CD14-positive monocyte (primary cell): ENCODE data around the gene CHST11. TPM values are rescaled to one million over a fixed set of nuclear protein-coding genes. Genes with fewer than 3 reads are reported as not detected.

Experiments
- DNase-seq, 3 donors: peaks; one replicate each; pipeline ENCODE4 v3.0.0-alpha.2; 2011 to 2022
- H2AFZ ChIP-seq: 2 replicates; pipeline ENCODE4 v1.6.0; 2012; ENCODE audit warnings: mild to moderate bottlenecking, low read depth, low read length, inconsistent platforms; ENCODE audit not compliant: insufficient read depth, poor library complexity, severe bottlenecking
- H3K27ac ChIP-seq, 2 donors: 1 replicate in 1 of 2; 2 replicates in 1 of 2; pipeline ENCODE4 v1.5.1; 2012 to 2013; ENCODE audit warnings: low read length in 2 of 2, control low read depth in 1 of 2, inconsistent platforms in 1 of 2, low read depth in 1 of 2, mild to moderate bottlenecking in 1 of 2
- H3K27me3 ChIP-seq, 2 donors: one replicate each; pipeline versions ENCODE4 v1.6.0 to v1.6.1; 2011 to 2013; ENCODE audit warnings: low read length in 2 of 2; ENCODE audit not compliant: control insufficient read depth in 2 of 2, insufficient read depth in 2 of 2
- H3K36me3 ChIP-seq, 2 donors: replicated peaks in 1 of 2; 1 replicate in 1 of 2; 2 replicates in 1 of 2; pipeline versions ENCODE4 v1.5.1 to v1.6.1; 2012 to 2013; ENCODE audit warnings: low read length in 2 of 2, control low read depth in 1 of 2, inconsistent platforms in 1 of 2, mild to moderate bottlenecking in 1 of 2; ENCODE audit not compliant: insufficient read depth in 2 of 2, control insufficient read depth in 1 of 2
- H3K4me1 ChIP-seq, 2 donors: 1 replicate in 1 of 2; 2 replicates in 1 of 2; pipeline versions ENCODE4 v1.5.1 to v1.6.1; 2012 to 2013; ENCODE audit warnings: low read length in 2 of 2, control low read depth in 1 of 2, inconsistent platforms in 1 of 2, mild to moderate bottlenecking in 1 of 2, moderate library complexity in 1 of 2; ENCODE audit not compliant: insufficient read depth in 2 of 2, control insufficient read depth in 1 of 2
- H3K4me2 ChIP-seq: replicated peaks from 2 replicates; pipeline ENCODE3; 2012; ENCODE audit warnings: low read length, moderate library complexity, mild to moderate bottlenecking; ENCODE audit not compliant: poor library complexity, severe bottlenecking; ENCODE audit errors: extremely low read depth
- H3K4me3 ChIP-seq, 3 experiments: fragments of 200-600 bp in 1 of 3; sonication (generic) in 1 of 3; replicated peaks in 1 of 3; 1 replicate in 2 of 3; 2 replicates in 1 of 3; pipeline ENCODE4 v1.5.1; 2011 to 2013; ENCODE audit warnings: low read length in 3 of 3, mild to moderate bottlenecking in 3 of 3, control low read depth in 2 of 3, low read depth in 2 of 3, inconsistent platforms in 1 of 3, moderate library complexity in 1 of 3
- H3K79me2 ChIP-seq: 2 replicates; pipeline ENCODE4 v1.6.0; 2012; ENCODE audit warnings: mild to moderate bottlenecking, control low read depth, inconsistent platforms, low read length, moderate library complexity; ENCODE audit not compliant: insufficient read depth
- H3K9ac ChIP-seq: 2 replicates; pipeline ENCODE4 v1.6.0; 2017; ENCODE audit warnings: low read length, mild to moderate bottlenecking; ENCODE audit not compliant: insufficient read depth, poor library complexity, severe bottlenecking
- H3K9me3 ChIP-seq, 2 donors: replicated peaks in 1 of 2; 1 replicate in 1 of 2; 2 replicates in 1 of 2; pipeline versions ENCODE4 v1.5.1 to v1.6.1; 2012 to 2013; ENCODE audit warnings: low read length in 2 of 2, control low read depth in 1 of 2; ENCODE audit not compliant: control insufficient read depth in 1 of 2, insufficient read depth in 1 of 2
- H4K20me1 ChIP-seq: 2 replicates; pipeline ENCODE4 v1.6.0; 2012; ENCODE audit warnings: mild to moderate bottlenecking, low read length, control low read depth, moderate library complexity; ENCODE audit not compliant: insufficient read depth
- H3K27ac Mint-ChIP-seq, 7 donors: one replicate each; pipeline ENCODE4 v1.8.0; 2020; ENCODE audit warnings: mild to moderate bottlenecking in 7 of 7, mixed read lengths in 7 of 7, moderate library complexity in 6 of 7, inconsistent platforms in 2 of 7
- H3K27me3 Mint-ChIP-seq, 3 donors: one replicate each; pipeline ENCODE4 v1.8.0; 2021 to 2022; ENCODE audit warnings: low read depth in 3 of 3, mild to moderate bottlenecking in 3 of 3, mixed read lengths in 3 of 3, moderate library complexity in 3 of 3, inconsistent platforms in 1 of 3
- H3K36me3 Mint-ChIP-seq, 2 donors: one replicate each; pipeline ENCODE4 v1.8.0; 2020; ENCODE audit warnings: mixed read lengths in 2 of 2, inconsistent platforms in 1 of 2, mild to moderate bottlenecking in 1 of 2
- H3K4me1 Mint-ChIP-seq: one replicate; pipeline ENCODE4 v1.8.0; 2020; ENCODE audit warnings: mild to moderate bottlenecking, mixed read lengths
- H3K4me3 Mint-ChIP-seq, 2 donors: one replicate each; pipeline ENCODE4 v1.8.0; 2020; ENCODE audit warnings: mild to moderate bottlenecking in 2 of 2, mixed read lengths in 2 of 2, moderate library complexity in 1 of 2
- H3K9me3 Mint-ChIP-seq, 7 donors: one replicate each; pipeline ENCODE4 v1.8.0; 2020 to 2022; ENCODE audit warnings: mixed read lengths in 7 of 7, mild to moderate bottlenecking in 6 of 7, moderate library complexity in 6 of 7, inconsistent platforms in 2 of 7
- WGBS: methylation state at CpG from one replicate; pipeline ENCODE4 v1.1.5; 2013; ENCODE audit warnings: missing lambda C conversion rate; ENCODE audit not compliant: insufficient coverage; 5-methylcytosine and 5-hydroxymethylcytosine counted together
- intact Hi-C, 2 donors: fragments of 100-400 bp; cut with micrococcal nuclease; formaldehyde crosslinking; loops; one replicate each; pipeline versions ENCODE4 v1.15.0 to v1.15.1; 2023
- polyA plus RNA-seq, 3 donors: library from polyadenylated mRNA; depleted of rRNA in 1 of 3; unstranded in 2 of 3; stranded (reverse) in 1 of 3; fragments of 300-500 nt in 2 of 3; fragments of >200 nt in 1 of 3; fragmentation: Illumina TruSeq in 2 of 3; gene quantifications; 1 replicate in 2 of 3; 2 replicates in 1 of 3; pipeline ENCODE4 v1.2.3, GENCODE V29; 2012 to 2021
- TF ChIP-seq, protein P1 (sequence below): fragments of 200-600 bp; IDR thresholded peaks from one replicate; pipeline ENCODE4 v1.8.0; 2022; ENCODE audit warnings: antibody characterized with exemption, mild to moderate bottlenecking

The CHST11 gene
- polyA plus RNA-seq, 3 donors: 44.4 to 66.6 (median 48.4) TPM

- TF ChIP-seq, protein P1, sequence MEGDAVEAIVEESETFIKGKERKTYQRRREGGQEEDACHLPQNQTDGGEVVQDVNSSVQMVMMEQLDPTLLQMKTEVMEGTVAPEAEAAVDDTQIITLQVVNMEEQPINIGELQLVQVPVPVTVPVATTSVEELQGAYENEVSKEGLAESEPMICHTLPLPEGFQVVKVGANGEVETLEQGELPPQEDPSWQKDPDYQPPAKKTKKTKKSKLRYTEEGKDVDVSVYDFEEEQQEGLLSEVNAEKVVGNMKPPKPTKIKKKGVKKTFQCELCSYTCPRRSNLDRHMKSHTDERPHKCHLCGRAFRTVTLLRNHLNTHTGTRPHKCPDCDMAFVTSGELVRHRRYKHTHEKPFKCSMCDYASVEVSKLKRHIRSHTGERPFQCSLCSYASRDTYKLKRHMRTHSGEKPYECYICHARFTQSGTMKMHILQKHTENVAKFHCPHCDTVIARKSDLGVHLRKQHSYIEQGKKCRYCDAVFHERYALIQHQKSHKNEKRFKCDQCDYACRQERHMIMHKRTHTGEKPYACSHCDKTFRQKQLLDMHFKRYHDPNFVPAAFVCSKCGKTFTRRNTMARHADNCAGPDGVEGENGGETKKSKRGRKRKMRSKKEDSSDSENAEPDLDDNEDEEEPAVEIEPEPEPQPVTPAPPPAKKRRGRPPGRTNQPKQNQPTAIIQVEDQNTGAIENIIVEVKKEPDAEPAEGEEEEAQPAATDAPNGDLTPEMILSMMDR: no peak
- H3K4me1 Mint-ChIP-seq: peaks cover 80% of the 10 kb centered on the region
- H2AFZ ChIP-seq: no peak overlapping the region
- peak overlapping the region; percentile 54 for H3K4me2 ChIP-seq
- peaks cover 0 to 1% (median 0%) of the 10 kb centered on the region in 3 donors for H3K27me3 Mint-ChIP-seq
- peak overlapping the region; percentile 97 for H3K27ac ChIP-seq
- no peaks in the 10 kb centered on the region for H3K9me3 ChIP-seq
- DNase-seq: peak in 1 of 3 donors; percentile 43
- WGBS: 78% methylated on average over 3 of the region's 6 CpGs
- H3K9ac ChIP-seq: peak overlapping the region; percentile 75
- peaks cover 90% of the 10 kb centered on the region for H3K79me2 ChIP-seq
- H3K4me3 ChIP-seq: peak overlapping the region in 1 of 3 experiments; percentile 18
- peaks cover 17 to 27% of the 10 kb centered on the region in 2 donors for H3K36me3 Mint-ChIP-seq
- peak overlapping the region; percentile 65 to 84 for H3K4me3 Mint-ChIP-seq
- no peaks in the 10 kb centered on the region for H3K27me3 ChIP-seq
- peaks cover 0 to 1% (median 0%) of the 10 kb centered on the region in 7 donors for H3K9me3 Mint-ChIP-seq
- H4K20me1 ChIP-seq: peaks cover 4% of the 10 kb centered on the region
- peak overlapping the region; percentile 98 to 100 (median 99) for H3K27ac Mint-ChIP-seq
- H3K4me1 ChIP-seq: peaks cover 81 to 89% of the 10 kb centered on the region in 2 donors
- no peaks in the 10 kb centered on the region for H3K36me3 ChIP-seq
- intact Hi-C loops: loop anchor here in 1 of 2 donors (2.0 to 10.0 kb wide), 4 partner anchors 28 to 216 kb away; partner anchors contain the start of gene CHST11
These were observed 214.0 kb downstream of the CHST11 start for GRCh38 chr12:104670439-104671408.

DNA sequence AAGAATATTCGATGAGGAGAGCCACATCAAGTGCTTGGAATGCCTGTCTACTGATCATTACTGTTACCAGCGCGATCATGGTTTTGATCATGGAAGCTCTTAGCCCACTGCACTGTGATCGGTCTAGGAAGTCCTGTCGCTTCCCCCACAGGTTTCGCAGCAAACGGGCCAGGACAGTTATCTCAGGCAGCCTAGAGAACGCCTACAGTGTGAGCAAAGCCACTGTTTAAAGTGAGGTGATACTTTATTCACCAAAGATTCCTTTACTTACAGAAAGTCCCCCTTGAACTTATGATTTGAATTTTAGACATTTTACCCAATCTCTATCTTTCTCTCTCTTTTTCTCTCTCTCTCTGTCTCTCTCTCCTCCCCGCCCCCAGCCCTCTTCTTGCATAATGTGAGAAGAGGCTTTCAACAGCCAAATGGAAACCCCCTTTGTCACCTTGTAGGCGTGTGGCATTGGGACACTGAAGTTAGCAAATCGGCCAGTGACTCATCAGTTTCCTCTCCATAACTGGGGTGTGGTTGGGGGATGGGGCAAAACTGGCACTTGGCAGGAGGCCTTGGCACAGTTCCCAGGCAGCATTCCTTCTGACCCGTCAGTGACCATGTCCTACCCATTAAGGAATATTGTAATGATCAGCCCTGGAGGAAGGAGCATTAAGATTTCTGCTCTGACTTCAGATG is 214.8 kb downstream of the CHST11 start:
- H3K27ac Mint-ChIP-seq: peak overlapping the region; percentile 98 to 100 (median 99)
- Histone ChIP-seq H4K20me1 (peaks cover 4% of the 10 kb centered on the region), H3K9ac (peak overlapping the region; percentile 75), H3K4me2 (peak overlapping the region; percentile 38), H3K27ac (peak overlapping the region; percentile 97), H3K4me1 (peaks cover 86 to 94% of the 10 kb centered on the region in 2 donors), H3K36me3 (no peaks in the 10 kb centered on the region), H3K4me3 (peak overlapping the region in 1 of 3 experiments; percentile 36), H2AFZ (no peak overlapping the region), H3K9me3 (no peaks in the 10 kb centered on the region), H3K79me2 (peaks cover 90% of the 10 kb centered on the region), H3K27me3 (no peaks in the 10 kb centered on the region)
- intact Hi-C loops: loop anchor here in 1 of 2 donors (2.0 to 10.0 kb wide), 4 partner anchors 29 to 217 kb away; partner anchors contain the start of gene CHST11
- H3K4me1 Mint-ChIP-seq: peaks cover 84% of the 10 kb centered on the region
- TF ChIP-seq, protein P1: no peak
- H3K27me3 Mint-ChIP-seq: peaks cover 0 to 1% (median 0%) of the 10 kb centered on the region in 3 donors
- peaks cover 0 to 1% (median 0%) of the 10 kb centered on the region in 7 donors for H3K9me3 Mint-ChIP-seq
- WGBS: 42% methylated on average over 5 of the region's 12 CpGs
- H3K4me3 Mint-ChIP-seq: peak overlapping the region; percentile 65 to 84
- DNase-seq: peak; percentile 96 to 99 (median 99)
- peaks cover 17 to 23% of the 10 kb centered on the region in 2 donors for H3K36me3 Mint-ChIP-seq
